SJCRH30 (cell line): ENCODE data around the gene COL4A2. TPM values are rescaled to one million over a fixed set of nuclear protein-coding genes. Genes with fewer than 3 reads are reported as not detected.

Experiments used
- DNase-seq, 2 experiments: peaks; one replicate each; pipeline ENCODE4 v3.0.0-alpha.2; 2015 to 2020
- H3K27ac ChIP-seq: fragments of 250-450 bp; sonication (Bioruptor Pico); 2 replicates; pipeline ENCODE4 v1.5.1; 2020; ENCODE audit warnings: mild to moderate bottlenecking, moderate library complexity
- H3K27me3 ChIP-seq: fragments of 250-450 bp; sonication (Bioruptor Pico); 2 replicates; pipeline ENCODE4 v1.5.1; 2020; ENCODE audit warnings: mild to moderate bottlenecking, moderate library complexity
- H3K36me3 ChIP-seq: fragments of 250-450 bp; sonication (Bioruptor Pico); 2 replicates; pipeline ENCODE4 v1.5.1; 2020; ENCODE audit warnings: mild to moderate bottlenecking, moderate library complexity
- H3K4me1 ChIP-seq: fragments of 250-450 bp; sonication (Bioruptor Pico); 2 replicates; pipeline ENCODE4 v1.5.1; 2020; ENCODE audit warnings: mild to moderate bottlenecking, moderate library complexity
- H3K4me3 ChIP-seq: fragments of 250-450 bp; sonication (Bioruptor Pico); 2 replicates; pipeline ENCODE4 v1.5.1; 2020; ENCODE audit warnings: mild to moderate bottlenecking, moderate library complexity
- H3K9me3 ChIP-seq: fragments of 250-450 bp; sonication (Bioruptor Pico); replicated peaks from 2 replicates; pipeline ENCODE4 v1.5.1; 2020; ENCODE audit warnings: mild to moderate bottlenecking, moderate library complexity
- total RNA-seq: library from RNA; depleted of rRNA; stranded (reverse); fragments of >200 nt; shearing (Covaris generic); gene quantifications from 2 replicates; pipeline ENCODE4 v1.2.3, GENCODE V29; 2014

Gene COL4A2
- total RNA-seq, 1 experiment from 2014 or later, result 251 TPM

GRCh38 chr13:110360598-110360997, 53.5 kb downstream of the COL4A2 start:
- Histone ChIP-seq H3K4me3 (no peak overlapping the region), H3K27me3 (no peaks in the 10 kb centered on the region), H3K4me1 (no peaks in the 10 kb centered on the region), H3K9me3 (no peaks in the 10 kb centered on the region), H3K27ac (no peak overlapping the region), H3K36me3 (peaks cover 38% of the 10 kb centered on the region)
- DNase-seq, result no peak

- DNase-seq, result no peak
- Histone ChIP-seq H3K4me1 (no peaks in the 10 kb centered on the region), H3K27ac (no peak overlapping the region), H3K4me3 (no peak overlapping the region), H3K36me3 (peaks cover 38% of the 10 kb centered on the region), H3K9me3 (no peaks in the 10 kb centered on the region), H3K27me3 (no peaks in the 10 kb centered on the region)
Measured at GRCh38 chr13:110361365-110361911, 54.4 kb downstream of the COL4A2 start.

- H3K4me1 ChIP-seq, result no peaks in the 10 kb centered on the region
Measured at GRCh38 chr13:110363010-110363409, 55.9 kb downstream of the COL4A2 start.

GRCh38 chr13:110364081-110364480, 57.0 kb downstream of the COL4A2 start:
- Histone ChIP-seq H3K4me1 (no peaks in the 10 kb centered on the region), H3K27me3 (no peaks in the 10 kb centered on the region), H3K27ac (no peak overlapping the region), H3K4me3 (no peak overlapping the region), H3K36me3 (peaks cover 23% of the 10 kb centered on the region), H3K9me3 (no peaks in the 10 kb centered on the region)
- DNase-seq, result no peak

More at GRCh38 chr13:110363010-110363409, 55.9 kb downstream of the COL4A2 start:
- DNase-seq, result no peak
- H3K36me3 ChIP-seq, result peaks cover 31% of the 10 kb centered on the region
- no peak overlapping the region for H3K4me3 ChIP-seq
- no peaks in the 10 kb centered on the region for H3K27me3 ChIP-seq
- no peaks in the 10 kb centered on the region for H3K9me3 ChIP-seq
- no peak overlapping the region for H3K27ac ChIP-seq

GRCh38 chr13:110365876-110366275, 58.8 kb downstream of the COL4A2 start:
- no peak overlapping the region for H3K27ac ChIP-seq
- H3K27me3 ChIP-seq, result no peaks in the 10 kb centered on the region
- H3K4me1 ChIP-seq, result no peaks in the 10 kb centered on the region
- no peaks in the 10 kb centered on the region for H3K9me3 ChIP-seq
- DNase-seq, result no peak
- peaks cover 23% of the 10 kb centered on the region for H3K36me3 ChIP-seq
- H3K4me3 ChIP-seq, result no peak overlapping the region

GRCh38 chr13:110366733-110367132, 59.6 kb downstream of the COL4A2 start:
- Histone ChIP-seq H3K27me3 (no peaks in the 10 kb centered on the region), H3K4me3 (no peak overlapping the region), H3K9me3 (no peaks in the 10 kb centered on the region), H3K4me1 (no peaks in the 10 kb centered on the region), H3K36me3 (peaks cover 15% of the 10 kb centered on the region), H3K27ac (no peak overlapping the region)
- no peak for DNase-seq

- Histone ChIP-seq H3K27ac (no peak overlapping the region), H3K9me3 (no peaks in the 10 kb centered on the region), H3K36me3 (peaks cover 10% of the 10 kb centered on the region), H3K4me1 (no peaks in the 10 kb centered on the region), H3K4me3 (no peak overlapping the region), H3K27me3 (no peaks in the 10 kb centered on the region)
- DNase-seq, result no peak
Measured at GRCh38 chr13:110367620-110368019, 60.5 kb downstream of the COL4A2 start.

GRCh38 chr13:110368408-110368807, 61.3 kb downstream of the COL4A2 start:
- H3K27ac ChIP-seq, result no peak overlapping the region
- H3K9me3 ChIP-seq, result no peaks in the 10 kb centered on the region
- DNase-seq, result no peak
- no peaks in the 10 kb centered on the region for H3K27me3 ChIP-seq
- no peak overlapping the region for H3K4me3 ChIP-seq
- no peaks in the 10 kb centered on the region for H3K4me1 ChIP-seq
- peaks cover 5% of the 10 kb centered on the region; the same call in 1 of the 2 replicates for H3K36me3 ChIP-seq

- H3K36me3 ChIP-seq, result 0 out of 2 replicates have a peak, but pooled peaks cover under 1% of the 10 kb centered on the region
- DNase-seq, result no peak
- no peaks in the 10 kb centered on the region for H3K4me1 ChIP-seq
- H3K4me3 ChIP-seq, result no peak overlapping the region
- no peaks in the 10 kb centered on the region for H3K27me3 ChIP-seq
- H3K9me3 ChIP-seq, result no peaks in the 10 kb centered on the region
- no peak overlapping the region for H3K27ac ChIP-seq
Measured at GRCh38 chr13:110369400-110369799, 62.3 kb downstream of the COL4A2 start.

GRCh38 chr13:110371550-110372465, 64.7 kb downstream of the COL4A2 start:
- Histone ChIP-seq H3K27me3 (no peaks in the 10 kb centered on the region), H3K4me3 (no peak overlapping the region), H3K4me1 (peaks cover 10% of the 10 kb centered on the region), H3K9me3 (no peaks in the 10 kb centered on the region), H3K27ac (no peak overlapping the region), H3K36me3 (no peaks in the 10 kb centered on the region)
- DNase-seq, result no peak

- no peak for DNase-seq
- Histone ChIP-seq H3K4me1 (peaks cover 19% of the 10 kb centered on the region), H3K27ac (no peak overlapping the region), H3K9me3 (no peaks in the 10 kb centered on the region), H3K36me3 (no peaks in the 10 kb centered on the region), H3K4me3 (no peak overlapping the region), H3K27me3 (no peaks in the 10 kb centered on the region)
Measured at GRCh38 chr13:110372676-110373075, 65.6 kb downstream of the COL4A2 start.

GRCh38 chr13:110373617-110374016, 66.5 kb downstream of the COL4A2 start:
- no peak for DNase-seq
- Histone ChIP-seq H3K9me3 (no peaks in the 10 kb centered on the region), H3K36me3 (no peaks in the 10 kb centered on the region), H3K27ac (no peak overlapping the region), H3K4me3 (no peak overlapping the region), H3K27me3 (no peaks in the 10 kb centered on the region), H3K4me1 (peaks cover 28% of the 10 kb centered on the region)

- Histone ChIP-seq H3K4me1 (peaks cover 34% of the 10 kb centered on the region), H3K4me3 (no peak overlapping the region), H3K27me3 (no peaks in the 10 kb centered on the region), H3K9me3 (no peaks in the 10 kb centered on the region), H3K36me3 (no peaks in the 10 kb centered on the region), H3K27ac (no peak overlapping the region)
- DNase-seq, result no peak
Measured at GRCh38 chr13:110374431-110375370, 67.6 kb downstream of the COL4A2 start.

- H3K4me3 ChIP-seq, result no peak overlapping the region
- DNase-seq, result no peak
- peaks cover 41% of the 10 kb centered on the region for H3K4me1 ChIP-seq
- no peaks in the 10 kb centered on the region for H3K27me3 ChIP-seq
- H3K9me3 ChIP-seq, result no peaks in the 10 kb centered on the region
- H3K36me3 ChIP-seq, result no peaks in the 10 kb centered on the region
- no peak overlapping the region for H3K27ac ChIP-seq
Measured at GRCh38 chr13:110376120-110376519, 69.0 kb downstream of the COL4A2 start.
